ENCODE measurements around the gene FAM210A. TPM values are rescaled to one million over a fixed set of nuclear protein-coding genes. Genes with fewer than 3 reads are reported as not detected.

Gene FAM210A
- total RNA-seq, 1 experiment from 2014 or later, result 52.7 TPM

DNA sequence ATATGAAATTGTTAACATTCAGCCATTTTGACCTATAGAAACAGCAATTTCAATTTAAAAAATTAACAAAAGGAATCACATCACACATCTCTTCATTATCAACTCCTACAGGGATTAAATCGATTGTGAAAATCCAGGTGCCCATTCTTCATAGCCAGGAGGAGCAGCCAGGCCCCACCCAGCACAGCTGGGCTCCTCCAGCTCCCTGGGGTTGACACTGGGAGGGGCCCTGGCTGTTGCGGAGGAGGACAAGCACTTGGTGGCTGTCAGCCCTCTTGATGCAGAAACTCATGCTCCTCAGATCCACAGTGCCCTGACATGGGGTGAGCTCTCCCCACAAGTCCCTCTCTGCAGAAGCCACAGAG, 99.8 kb downstream of the FAM210A start:
- DNase-seq, result no peak
- intact Hi-C loops (cut with micrococcal nuclease), result no loop called here
- H3K27me3 ChIP-seq (ENCODE audit: low read length), result peaks cover 66% of the 10 kb centered on the region

DNA sequence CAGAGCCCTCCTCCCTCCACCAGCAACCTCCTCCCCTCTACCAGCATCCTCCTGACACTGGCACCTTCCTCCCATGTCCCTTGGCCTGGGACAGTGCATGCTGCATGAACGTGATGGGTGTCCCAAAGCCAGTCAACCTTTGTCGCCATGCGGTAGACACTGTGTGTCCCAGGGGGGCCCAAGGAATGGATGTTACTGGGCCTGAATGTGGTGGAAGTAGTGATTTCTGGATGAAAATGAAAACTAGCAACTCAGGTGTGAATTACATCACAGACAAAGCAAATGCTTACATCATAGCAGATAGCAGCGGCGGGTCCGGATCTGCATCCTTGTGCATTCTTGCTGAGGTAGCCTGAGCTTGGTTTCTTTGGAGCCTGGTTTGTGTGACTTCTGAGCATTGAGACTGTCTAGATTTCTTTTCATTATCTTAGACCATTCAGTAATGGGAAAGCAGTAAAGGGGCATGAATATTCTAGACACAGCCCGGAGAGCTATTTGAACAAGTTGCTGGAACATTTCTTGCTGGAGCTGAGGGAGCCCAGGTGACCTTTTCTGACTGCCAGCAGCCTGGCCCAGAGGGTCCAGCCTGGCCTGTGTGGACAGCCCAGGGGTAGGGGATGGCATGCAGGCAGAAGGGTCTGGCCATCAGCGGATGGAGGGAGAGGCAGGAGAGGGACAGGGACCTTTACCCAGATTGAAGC, 100.4 kb downstream of the FAM210A start:
- ChIA-PET POLR2A (ENCODE audit: unreplicated experiment) (interaction anchor here (0.6 kb wide), 1 partner anchor 13 kb away, joined by 9 read pairs; no protein-coding TSS in a partner anchor), CTCF (no interaction called here)
- Histone ChIP-seq H3K79me2 (ENCODE audit: low read length) (no peaks in the 10 kb centered on the region), H3K4me1 (ENCODE audit: insufficient read depth, low read length) (no peaks in the 10 kb centered on the region), H3K4me2 (ENCODE audit: low read length) (no peak overlapping the region), H3K36me3 (ENCODE audit: low read depth, low read length) (no peaks in the 10 kb centered on the region), H3K9me3 (ENCODE audit: low read length) (no peaks in the 10 kb centered on the region), H3K9me2 (replicated peaks; ENCODE audit: low read length) (no peaks in the 10 kb centered on the region), H3K27me3 (ENCODE audit: low read length) (peaks cover 71% of the 10 kb centered on the region), H4K20me1 (ENCODE audit: low read length) (no peaks in the 10 kb centered on the region), H3F3A (ENCODE audit: low read length, unreplicated experiment) (no peaks in the 10 kb centered on the region), H2AFZ (ENCODE audit: low read length) (no peak overlapping the region), H3K27ac (ENCODE audit: low read length) (no peak overlapping the region), H3K4me3 (ENCODE audit: low read length) (no peak overlapping the region), H3K9ac (ENCODE audit: low read length) (no peak overlapping the region)
- TF ChIP-seq CTCF (conservative IDR thresholded peaks at IDR 0.05; ENCODE audit: low read depth, low read length), result no peak
- TF ChIP-seq EZH2 (IDR thresholded peaks at IDR 0.05; ENCODE audit: low read length, unreplicated experiment), result no peak
- no peak for TF ChIP-seq EZH2phosphoT487 (IDR thresholded peaks at IDR 0.05; ENCODE audit: borderline replicate concordance, low read length)
- DNase-seq (no peak), ATAC-seq (no peak)
- BruUV-seq (replicated peaks), result no TSS peak
- intact Hi-C loops (cut with micrococcal nuclease), result no loop called here

More for the DNA sequence above, 99.8 kb downstream of the FAM210A start:
- no peak for TF ChIP-seq EZH2 (IDR thresholded peaks at IDR 0.05; ENCODE audit: low read length, unreplicated experiment)
- no peak for TF ChIP-seq EZH2phosphoT487 (IDR thresholded peaks at IDR 0.05; ENCODE audit: borderline replicate concordance, low read length)
- TF ChIP-seq CTCF (conservative IDR thresholded peaks at IDR 0.05; ENCODE audit: low read depth, low read length), result no peak
- Histone ChIP-seq H2AFZ (ENCODE audit: low read length) (no peak overlapping the region), H3K4me3 (ENCODE audit: low read length) (no peak overlapping the region), H3K36me3 (ENCODE audit: low read depth, low read length) (no peaks in the 10 kb centered on the region), H3K4me2 (ENCODE audit: low read length) (no peak overlapping the region), H3F3A (ENCODE audit: low read length, unreplicated experiment) (no peaks in the 10 kb centered on the region), H3K4me1 (ENCODE audit: insufficient read depth, low read length) (no peaks in the 10 kb centered on the region), H4K20me1 (ENCODE audit: low read length) (no peaks in the 10 kb centered on the region), H3K9me3 (ENCODE audit: low read length) (no peaks in the 10 kb centered on the region), H3K9ac (ENCODE audit: low read length) (no peak overlapping the region), H3K79me2 (ENCODE audit: low read length) (no peaks in the 10 kb centered on the region), H3K9me2 (replicated peaks; ENCODE audit: low read length) (no peaks in the 10 kb centered on the region), H3K27ac (ENCODE audit: low read length) (no peak overlapping the region)
- no peak for ATAC-seq
- POLR2A ChIA-PET (ENCODE audit: unreplicated experiment), result no interaction called here
- CTCF ChIA-PET, result no interaction called here
- BruUV-seq (replicated peaks), result no TSS peak

DNA sequence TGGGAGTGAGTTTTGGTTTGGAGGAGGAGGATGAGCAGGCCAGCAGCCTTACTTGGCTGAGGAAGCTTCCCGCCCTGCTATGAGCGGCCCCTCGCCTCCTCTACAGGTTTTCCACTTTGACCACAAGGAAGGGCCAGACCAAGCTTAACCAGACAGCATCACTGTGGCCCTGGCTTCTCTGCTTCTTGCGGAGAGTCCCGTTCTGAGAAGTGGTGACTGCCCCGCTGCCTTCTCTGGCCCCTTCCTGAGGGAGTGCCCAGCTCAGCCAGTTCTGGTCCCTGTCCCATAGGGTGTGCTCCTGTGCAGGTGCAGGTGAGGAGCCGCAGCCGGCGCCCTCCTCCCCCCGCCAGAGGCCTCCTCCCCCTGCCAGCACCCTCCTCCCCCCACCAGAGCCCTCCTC, 101.0 kb downstream of the FAM210A start:
- Histone ChIP-seq H3K4me2 (ENCODE audit: low read length) (no peak overlapping the region), H3K4me1 (ENCODE audit: insufficient read depth, low read length) (no peaks in the 10 kb centered on the region), H3K9me3 (ENCODE audit: low read length) (no peaks in the 10 kb centered on the region), H3K9ac (ENCODE audit: low read length) (no peak overlapping the region), H3F3A (ENCODE audit: low read length, unreplicated experiment) (no peaks in the 10 kb centered on the region), H3K27me3 (ENCODE audit: low read length) (peaks cover 78% of the 10 kb centered on the region), H3K9me2 (replicated peaks; ENCODE audit: low read length) (no peaks in the 10 kb centered on the region), H2AFZ (ENCODE audit: low read length) (no peak overlapping the region), H4K20me1 (ENCODE audit: low read length) (no peaks in the 10 kb centered on the region), H3K36me3 (ENCODE audit: low read depth, low read length) (no peaks in the 10 kb centered on the region), H3K79me2 (ENCODE audit: low read length) (no peaks in the 10 kb centered on the region), H3K27ac (ENCODE audit: low read length) (no peak overlapping the region), H3K4me3 (ENCODE audit: low read length) (no peak overlapping the region)
- ChIA-PET CTCF (no interaction called here), POLR2A (ENCODE audit: unreplicated experiment) (interaction anchor here (0.6 kb wide), 1 partner anchor 13 kb away, joined by 9 read pairs; no protein-coding TSS in a partner anchor)
- TF ChIP-seq CTCF (conservative IDR thresholded peaks at IDR 0.05; ENCODE audit: low read depth, low read length) (no peak), EZH2 (IDR thresholded peaks at IDR 0.05; ENCODE audit: low read length, unreplicated experiment) (no peak), EZH2phosphoT487 (IDR thresholded peaks at IDR 0.05; ENCODE audit: borderline replicate concordance, low read length) (no peak)
- intact Hi-C loops (cut with micrococcal nuclease), result no loop called here
- DNase-seq (no peak), ATAC-seq (no peak)
- BruUV-seq (replicated peaks), result no TSS peak
